ENCODE results near the gene TNK1. TPM values are rescaled to one million over a fixed set of nuclear protein-coding genes. Genes with fewer than 3 reads are reported as not detected.
A peak's percentile ranks its signal among the peaks of the same experiment; 100 is the strongest.

Gene TNK1
- total and polyA plus RNA-seq, 2 donors (not counting 1 experiment from before 2014, with no cell fraction given) = 11.7 to 23.7 TPM

- H3K27ac ChIP-seq (ENCODE audit: low read length in 2 of 2) = no peak overlapping the region
- ChIA-PET CTCF (interaction anchor here (1.2 kb wide), 2 partner anchors 30 to 32 kb away, joined by 3 to 4 read pairs; no protein-coding TSS in a partner anchor), POLR2A (interaction anchor here (1.2 kb wide), 1 partner anchor 186 kb away, joined by 3 read pairs; no protein-coding TSS in a partner anchor)
- Mint-ChIP-seq H3K4me3 (peak overlapping the region; percentile 80), H3K4me1 (peaks cover 23% of the 10 kb centered on the region), H3K9me3 (ENCODE audit: insufficient read depth) (no peaks in the 10 kb centered on the region), H3K27ac (no peak overlapping the region), H3K27me3 (peaks cover 30% of the 10 kb centered on the region)
- no peak overlapping the region for H2AFZ ChIP-seq (ENCODE audit: insufficient read depth, low read depth, low read length, poor library complexity, severe bottlenecking)
- peaks cover 17 to 20% of the 10 kb centered on the region in 2 donors for H3K4me1 ChIP-seq (ENCODE audit: control insufficient read depth in 2 of 2, insufficient read depth in 2 of 2, low read length in 2 of 2)
- 83% methylated on average over 9 of the region's 12 CpGs for WGBS (ENCODE audit: insufficient coverage)
- H3K4me2 ChIP-seq (replicated peaks; ENCODE audit: low read depth, low read length, poor library complexity, severe bottlenecking) = no peak overlapping the region
- no peak overlapping the region for H3K9ac ChIP-seq (ENCODE audit: low read length)
- H3K9me3 ChIP-seq (ENCODE audit: control extremely low read depth in 1 of 3, control insufficient read depth in 2 of 3, insufficient read depth in 1 of 3, low read length in 2 of 3) = peaks cover 0 to 4% (median 0%) of the 10 kb centered on the region in 3 donors
- peaks cover 6% of the 10 kb centered on the region for H3K79me2 ChIP-seq (ENCODE audit: control insufficient read depth, insufficient read depth, low read length)
- ATAC-seq (ENCODE audit: low read depth) (no peak), DNase-seq (no peak)
- TF ChIP-seq CTCF (IDR thresholded peaks at IDR 0.05) (no peak), EZH2 (IDR thresholded peaks at IDR 0.05; ENCODE audit: borderline replicate concordance, insufficient read depth, low read depth, low read length, poor library complexity, severe bottlenecking) (no peak)
- intact Hi-C loops (cut with micrococcal nuclease) = no loop called here
- no peak overlapping the region for H3K4me3 ChIP-seq (ENCODE audit: control extremely low read depth in 1 of 5, extremely low read depth in 1 of 5, insufficient read depth in 1 of 5, low read depth in 2 of 5, low read length in 4 of 5)
- no peaks in the 10 kb centered on the region for H4K20me1 ChIP-seq (ENCODE audit: control insufficient read depth, insufficient read depth, low read length, poor library complexity, severe bottlenecking)
- H3K27me3 ChIP-seq (replicated peaks in 1 of 4; ENCODE audit: control extremely low read depth in 1 of 4, control insufficient read depth in 3 of 4, insufficient read depth in 4 of 4, low read length in 3 of 4) = peaks cover 0 to 33% (median 4%) of the 10 kb centered on the region in 4 experiments
- no peaks in the 10 kb centered on the region for H3K36me3 ChIP-seq (replicated peaks in 1 of 2; ENCODE audit: control extremely low read depth in 1 of 2, control insufficient read depth in 1 of 2, extremely low read depth in 1 of 2, insufficient read depth in 2 of 2, low read length in 1 of 2)
These were observed 25.4 kb downstream of the TNK1 start for GRCh38 chr17:7406235-7406825.

- intact Hi-C loops (cut with micrococcal nuclease) = no loop called here
- H3K27me3 Mint-ChIP-seq = peaks cover 30% of the 10 kb centered on the region
- Histone ChIP-seq H3K27me3 (replicated peaks in 1 of 4; ENCODE audit: control extremely low read depth in 1 of 4, control insufficient read depth in 3 of 4, insufficient read depth in 4 of 4, low read length in 3 of 4) (peaks cover 0 to 33% (median 4%) of the 10 kb centered on the region in 4 experiments), H3K4me3 (ENCODE audit: control extremely low read depth in 1 of 5, extremely low read depth in 1 of 5, insufficient read depth in 1 of 5, low read depth in 2 of 5, low read length in 4 of 5) (no peak overlapping the region), H3K9me3 (ENCODE audit: control extremely low read depth in 1 of 3, control insufficient read depth in 2 of 3, insufficient read depth in 1 of 3, low read length in 2 of 3) (peaks cover 0 to 4% (median 0%) of the 10 kb centered on the region in 3 donors), H2AFZ (ENCODE audit: insufficient read depth, low read depth, low read length, poor library complexity, severe bottlenecking) (no peak overlapping the region), H3K9ac (ENCODE audit: low read length) (no peak overlapping the region), H3K79me2 (ENCODE audit: control insufficient read depth, insufficient read depth, low read length) (peaks cover 6% of the 10 kb centered on the region), H3K36me3 (replicated peaks in 1 of 2; ENCODE audit: control extremely low read depth in 1 of 2, control insufficient read depth in 1 of 2, extremely low read depth in 1 of 2, insufficient read depth in 2 of 2, low read length in 1 of 2) (no peaks in the 10 kb centered on the region), H3K27ac (ENCODE audit: low read length in 2 of 2) (no peak overlapping the region), H3K4me2 (replicated peaks; ENCODE audit: low read depth, low read length, poor library complexity, severe bottlenecking) (no peak overlapping the region), H3K4me1 (ENCODE audit: control insufficient read depth in 2 of 2, insufficient read depth in 2 of 2, low read length in 2 of 2) (peaks cover 17 to 20% of the 10 kb centered on the region in 2 donors), H4K20me1 (ENCODE audit: control insufficient read depth, insufficient read depth, low read length, poor library complexity, severe bottlenecking) (no peaks in the 10 kb centered on the region)
- no peak for DNase-seq
- H3K4me3 Mint-ChIP-seq = peak overlapping the region; percentile 10
- 96% methylated on average over 4 of the region's 13 CpGs for WGBS (ENCODE audit: insufficient coverage)
- TF ChIP-seq CTCF (IDR thresholded peaks at IDR 0.05) (no peak), EZH2 (IDR thresholded peaks at IDR 0.05; ENCODE audit: borderline replicate concordance, insufficient read depth, low read depth, low read length, poor library complexity, severe bottlenecking) (no peak)
- ChIA-PET POLR2A (interaction anchor here (1.2 kb wide), 1 partner anchor 187 kb away, joined by 3 read pairs; no protein-coding TSS in a partner anchor), CTCF (interaction anchor here (1.1 to 1.2 kb wide), 4 partner anchors 29 to 154 kb away, joined by 3 read pairs; no protein-coding TSS in a partner anchor)
- H3K27ac Mint-ChIP-seq = no peak overlapping the region
- no peaks in the 10 kb centered on the region for H3K9me3 Mint-ChIP-seq (ENCODE audit: insufficient read depth)
- no peak for ATAC-seq (ENCODE audit: low read depth)
- peaks cover 23% of the 10 kb centered on the region for H3K4me1 Mint-ChIP-seq
These were observed 26.2 kb downstream of the TNK1 start for GRCh38 chr17:7407082-7407481.

Data from B cell (primary cell).